ENCODE data around the gene SIN3A.

Gene SIN3A

DNA sequence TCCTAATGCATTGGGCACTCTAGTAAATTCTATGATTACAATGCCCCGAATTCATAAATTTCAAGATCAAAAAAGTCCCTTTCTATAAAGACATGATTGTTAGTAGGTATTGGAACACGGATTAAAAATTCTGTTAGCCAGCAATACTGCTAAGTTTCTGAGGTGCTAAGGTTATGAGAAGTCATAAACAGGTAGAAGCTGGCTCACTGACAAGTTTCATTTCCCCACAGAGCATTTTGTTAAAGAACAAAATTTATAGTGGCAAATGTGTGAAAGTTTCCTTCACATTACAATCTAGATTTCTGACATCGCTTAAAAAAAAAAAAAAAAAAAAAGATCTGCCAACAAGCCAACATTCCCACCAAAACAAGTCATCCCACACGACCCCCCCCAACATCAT is 70.7 kb downstream of the SIN3A start:
- no peak for DNase-seq (ENCODE audit: low read depth)

DNA sequence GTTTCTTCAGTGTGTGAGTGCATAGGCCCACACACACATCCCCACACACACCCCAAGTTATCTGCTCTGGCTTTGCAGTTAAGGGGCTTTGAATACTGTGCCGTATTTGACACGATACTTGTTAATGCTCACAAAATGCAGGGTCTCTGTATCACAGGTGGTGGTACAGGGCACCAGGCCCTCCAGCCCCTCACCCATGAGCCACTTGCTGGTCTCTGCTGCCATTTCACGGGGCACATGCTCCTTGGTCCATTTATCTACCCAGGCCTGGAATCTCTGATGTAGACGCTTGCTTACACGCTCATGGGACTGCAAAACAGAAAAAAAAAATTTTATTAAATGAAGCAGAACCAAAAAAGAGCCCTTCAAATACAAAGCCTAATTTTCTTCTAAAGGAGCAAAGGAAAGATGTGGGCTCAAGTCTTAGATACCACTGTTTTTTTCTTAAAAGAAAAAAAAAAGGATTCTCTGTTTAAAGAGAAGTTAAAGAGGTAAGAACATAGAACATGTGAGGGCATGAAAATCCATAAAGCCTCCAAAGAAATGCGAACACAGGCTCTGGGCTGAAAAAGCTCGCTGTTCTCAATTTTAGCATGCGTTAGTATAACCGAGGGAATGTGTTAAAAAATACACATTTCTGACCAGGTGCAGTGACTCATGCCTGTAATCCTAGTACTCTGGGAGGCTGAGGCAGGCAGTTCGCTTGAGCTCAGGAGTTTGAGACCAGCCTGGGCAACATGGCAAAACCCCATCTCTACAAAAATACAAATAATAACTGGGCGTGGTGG is 79.4 kb downstream of the SIN3A start:
- DNase-seq (ENCODE audit: low read depth) = no peak

DNA sequence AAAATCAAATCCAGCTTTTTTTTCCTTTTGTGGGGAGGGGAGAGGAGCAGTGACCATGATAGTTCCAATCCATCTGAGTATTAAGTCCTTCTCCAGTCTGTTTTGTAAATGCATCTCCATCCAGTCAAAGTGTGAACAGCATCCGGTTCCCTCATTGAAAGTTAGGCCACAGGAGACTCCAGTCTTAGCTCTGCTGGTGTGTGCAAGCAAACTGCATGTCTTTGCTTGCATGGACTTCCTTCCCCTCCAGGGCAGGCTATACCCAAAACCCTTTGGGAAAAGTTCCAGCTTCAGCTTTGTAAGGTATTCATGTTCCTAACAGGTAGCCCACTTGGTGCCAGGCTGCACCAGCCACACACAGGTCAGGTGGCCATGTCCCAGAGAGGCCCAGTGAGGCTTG is 80.0 kb downstream of the SIN3A start:
- no peak for DNase-seq (ENCODE audit: low read depth)

DNA sequence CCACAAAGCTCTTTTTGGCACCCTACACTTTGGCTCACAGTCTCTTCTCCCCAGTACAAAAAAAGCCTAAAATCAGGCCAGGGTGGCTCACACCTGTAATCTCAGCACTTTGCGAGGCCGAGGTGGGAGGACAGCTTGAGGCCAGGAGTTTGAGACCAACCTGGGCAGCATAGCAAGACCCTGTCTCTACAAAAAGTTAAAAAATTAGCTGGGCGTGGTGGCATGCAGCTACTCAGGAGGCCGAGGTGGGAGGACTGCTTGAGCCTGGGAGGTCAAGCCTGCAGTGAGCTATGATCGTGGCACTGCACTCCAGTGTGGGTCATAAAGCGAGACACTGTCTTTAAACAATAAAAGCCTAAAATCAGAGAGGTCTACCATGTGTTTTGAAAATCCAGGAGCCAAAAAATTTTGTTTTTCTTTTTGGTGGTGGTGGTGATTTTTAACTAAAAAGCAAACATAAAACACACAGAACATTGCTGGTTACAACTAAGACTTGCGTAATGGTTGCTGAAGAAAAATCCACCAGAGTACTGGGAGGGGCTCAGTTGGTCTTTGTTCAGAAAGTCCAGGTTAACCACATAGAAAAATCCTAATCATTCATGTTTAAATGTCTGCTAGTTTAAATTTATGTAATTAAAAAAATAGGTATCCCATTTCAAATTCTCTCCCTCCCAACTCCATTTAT is 81.5 kb downstream of the SIN3A start:
- no peak for DNase-seq (ENCODE audit: low read depth)

DNA sequence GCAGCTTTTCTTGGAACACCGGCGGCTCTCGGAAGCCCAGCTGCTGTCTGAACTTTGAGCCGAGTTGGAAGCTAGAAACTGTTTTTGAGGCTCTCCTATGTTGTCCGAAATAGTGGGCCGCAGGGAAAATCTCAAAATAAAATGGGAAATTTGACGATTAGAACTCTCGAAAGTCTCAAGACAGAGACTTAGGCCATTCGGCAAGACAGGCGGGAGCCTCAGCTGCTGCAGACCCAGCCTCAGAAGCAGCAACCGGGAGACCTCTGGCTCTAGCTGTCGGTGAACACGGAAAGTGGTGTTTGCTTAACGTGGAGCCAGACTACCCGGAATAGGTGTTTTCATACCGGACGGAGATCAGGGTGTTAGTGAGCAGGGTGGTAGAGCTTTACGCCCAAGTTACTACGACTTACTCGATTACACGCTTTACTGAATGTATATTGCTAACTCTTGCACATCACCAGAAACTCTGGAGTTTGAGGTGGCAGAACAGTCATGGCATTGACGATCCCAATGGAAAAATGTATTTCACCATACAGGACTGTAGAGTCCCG is 82.7 kb downstream of the SIN3A start:
- no peak for DNase-seq (ENCODE audit: low read depth)

DNA sequence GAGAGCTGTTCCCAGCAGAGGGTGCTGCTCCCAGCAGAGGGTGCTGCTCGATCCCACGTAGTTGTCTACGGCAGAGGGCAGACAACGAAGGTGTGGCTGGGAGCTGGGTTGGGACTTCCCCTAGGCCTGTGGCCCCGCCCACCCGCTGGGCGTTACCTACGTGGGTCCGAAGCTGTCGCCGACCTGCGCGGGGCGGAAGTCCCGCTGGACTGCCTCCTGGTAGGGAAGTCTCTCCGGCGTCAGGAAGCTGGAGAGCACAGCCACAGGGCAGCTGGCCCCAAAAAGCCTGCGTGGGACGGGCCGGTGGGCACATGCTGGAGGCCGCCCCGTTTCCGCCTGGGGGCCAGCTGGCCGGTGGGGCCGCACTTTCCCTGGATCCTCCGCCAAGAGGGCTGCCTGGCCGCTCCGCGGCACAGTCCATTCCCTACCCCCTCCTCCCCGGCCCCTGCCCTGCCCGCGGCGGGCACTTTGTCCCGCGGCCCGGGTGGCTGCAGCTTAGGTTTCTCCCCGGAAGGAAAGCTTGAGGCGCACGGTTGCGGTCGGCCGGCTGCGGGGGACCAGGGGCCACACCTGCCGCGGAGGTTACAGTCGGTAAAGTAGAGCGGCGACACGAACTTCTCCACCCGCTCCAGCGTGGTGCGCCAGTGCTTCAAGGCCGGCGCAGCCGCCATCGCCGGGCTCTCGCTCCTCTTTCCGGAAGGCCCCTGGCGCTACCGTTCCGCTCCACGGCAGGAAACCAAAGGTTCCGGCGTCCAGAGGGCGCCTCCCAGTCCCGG is 83.4 kb downstream of the SIN3A start, which contains the start of gene MAN2C1:
TSS of gene MAN2C1 (minus strand) at position 695 of the 776 bp plus-strand sequence. CDS start at position 671, 24 bp downstream.
- peak; percentile 84 for DNase-seq (ENCODE audit: low read depth)

DNA sequence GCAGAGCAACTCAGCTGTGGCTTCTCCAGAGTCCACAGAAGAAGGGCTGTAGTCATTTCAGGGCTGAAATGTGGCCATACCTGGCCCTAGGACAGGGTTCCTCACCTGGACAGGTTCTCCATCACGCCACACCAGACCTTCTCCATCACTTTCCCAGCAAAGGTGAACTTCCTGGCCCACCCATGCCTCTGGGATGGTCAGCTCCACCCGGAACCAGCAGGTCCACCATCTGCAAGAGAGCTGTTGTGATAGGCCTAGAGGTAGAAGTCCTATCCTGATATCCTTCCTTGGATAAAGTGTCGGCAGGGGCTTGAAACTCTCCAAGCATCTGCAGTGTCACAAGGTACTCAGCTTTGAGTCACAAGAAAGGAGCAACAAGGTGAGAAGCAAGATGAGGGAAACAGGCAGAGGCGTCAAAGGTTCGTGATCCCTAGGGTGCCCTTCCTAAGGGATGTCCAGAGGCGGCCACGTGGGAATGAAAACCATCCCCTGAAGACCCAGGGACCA is 84.0 kb downstream of the SIN3A start:
- no peak for DNase-seq (ENCODE audit: low read depth)

DNA sequence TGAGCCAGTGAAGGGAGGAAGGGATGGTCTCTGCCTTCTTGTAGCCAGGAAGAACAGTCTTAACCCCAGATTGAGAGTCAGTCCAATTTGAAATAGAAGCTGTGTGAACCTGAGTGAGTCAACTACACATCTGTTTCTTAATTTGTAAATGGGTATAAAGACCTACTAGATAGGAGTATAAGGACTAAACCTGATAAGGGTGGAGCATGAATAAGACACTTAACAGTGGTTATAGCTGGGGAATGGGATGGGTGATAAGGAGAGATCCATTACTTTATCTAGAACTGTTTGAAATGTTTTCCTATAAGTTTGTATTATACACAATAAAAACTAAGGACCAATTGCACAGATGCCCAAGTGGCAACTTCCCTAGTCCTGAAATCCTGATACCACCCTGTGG is 84.5 kb downstream of the SIN3A start:
- no peak for DNase-seq (ENCODE audit: low read depth)

DNA sequence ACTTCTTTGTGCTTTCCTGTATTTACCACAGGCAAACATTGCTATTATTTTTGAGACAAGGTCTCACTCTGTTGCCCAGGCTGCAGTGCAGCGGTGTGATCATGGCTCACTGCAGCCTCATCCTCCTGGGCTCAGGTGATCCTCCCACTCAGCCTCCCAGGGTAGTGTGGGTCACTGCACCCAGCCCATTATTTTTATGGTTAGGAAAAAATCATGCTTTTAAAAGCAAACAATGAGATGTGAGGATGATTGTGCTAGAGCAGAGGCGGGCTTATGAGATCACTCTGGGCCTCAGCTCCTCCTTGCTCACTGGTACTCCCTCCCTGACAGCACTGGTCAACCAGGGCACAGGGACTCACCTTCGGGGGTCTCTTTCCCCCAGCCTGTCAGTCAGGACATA is 85.3 kb downstream of the SIN3A start:
- no peak for DNase-seq (ENCODE audit: low read depth)

DNA sequence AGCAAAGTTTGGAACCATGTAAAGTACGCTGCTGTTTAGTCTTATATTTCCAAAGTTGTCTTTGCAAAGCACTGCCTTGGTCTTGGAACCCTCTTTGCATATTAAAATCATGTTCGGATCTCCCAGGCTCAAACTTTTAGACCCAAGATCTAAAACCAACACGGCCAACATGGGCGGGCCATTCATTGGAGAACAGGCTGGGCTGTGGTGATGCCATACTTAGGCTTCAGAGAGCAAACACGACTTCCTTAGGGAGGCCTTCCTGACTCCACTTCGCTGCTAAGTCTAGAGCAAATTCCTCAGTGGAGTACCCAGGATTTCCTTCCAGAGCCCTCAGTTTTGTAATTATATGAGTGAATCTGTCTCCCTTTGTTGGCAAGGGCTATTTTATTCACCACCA is 86.6 kb downstream of the SIN3A start:
- DNase-seq (ENCODE audit: low read depth) = no peak

DNA sequence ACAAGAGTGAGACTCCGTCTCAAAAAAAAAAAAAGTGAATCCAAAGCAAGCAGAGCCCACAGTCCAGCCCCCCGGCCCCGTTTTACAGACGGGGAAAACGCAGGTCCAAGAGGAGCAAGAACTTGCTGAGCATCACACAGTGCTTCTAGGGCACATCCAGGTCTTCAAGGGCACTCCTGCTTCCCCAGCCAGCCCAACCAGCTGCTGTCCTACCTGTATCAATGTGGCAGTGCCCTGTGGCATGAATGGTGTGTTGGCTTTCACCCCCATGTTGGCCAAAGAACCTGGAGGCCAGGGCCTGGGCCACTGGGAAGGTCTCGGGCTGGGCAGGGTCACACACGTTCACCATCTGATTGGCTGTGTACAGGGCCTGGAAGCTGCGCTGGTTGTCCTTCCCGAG is 87.7 kb downstream of the SIN3A start:
- no peak for DNase-seq (ENCODE audit: low read depth)

DNA sequence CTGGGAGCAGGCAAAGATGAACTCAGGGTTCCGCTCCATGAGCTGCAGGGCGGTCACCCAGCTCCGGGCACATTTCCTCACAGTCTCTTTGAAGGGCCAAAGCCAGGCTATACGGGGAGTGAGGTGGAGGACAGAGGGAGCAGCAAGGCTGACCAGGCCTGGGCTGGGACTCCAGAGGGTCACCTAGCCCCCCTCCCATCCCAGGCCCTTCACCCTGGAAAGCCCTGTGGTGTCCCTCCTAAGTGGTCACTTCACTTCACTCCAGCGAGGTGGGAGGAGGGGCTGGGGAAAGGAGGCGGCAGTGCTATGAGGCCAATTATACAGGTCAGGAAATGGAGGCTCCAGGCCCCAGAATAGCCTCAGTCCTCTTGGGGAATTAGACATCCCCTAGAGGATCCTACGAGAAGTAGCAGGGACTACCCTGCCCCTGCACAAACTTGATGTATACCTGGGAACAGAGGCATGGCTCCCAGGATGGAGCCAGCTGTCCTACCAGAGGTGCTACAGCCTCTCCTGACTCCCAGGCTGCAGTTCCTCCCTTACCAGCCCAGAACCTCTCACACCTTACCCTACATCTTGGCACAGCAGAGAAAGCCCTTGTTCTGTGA is 88.7 kb downstream of the SIN3A start:
- no peak for DNase-seq (ENCODE audit: low read depth)

DNA sequence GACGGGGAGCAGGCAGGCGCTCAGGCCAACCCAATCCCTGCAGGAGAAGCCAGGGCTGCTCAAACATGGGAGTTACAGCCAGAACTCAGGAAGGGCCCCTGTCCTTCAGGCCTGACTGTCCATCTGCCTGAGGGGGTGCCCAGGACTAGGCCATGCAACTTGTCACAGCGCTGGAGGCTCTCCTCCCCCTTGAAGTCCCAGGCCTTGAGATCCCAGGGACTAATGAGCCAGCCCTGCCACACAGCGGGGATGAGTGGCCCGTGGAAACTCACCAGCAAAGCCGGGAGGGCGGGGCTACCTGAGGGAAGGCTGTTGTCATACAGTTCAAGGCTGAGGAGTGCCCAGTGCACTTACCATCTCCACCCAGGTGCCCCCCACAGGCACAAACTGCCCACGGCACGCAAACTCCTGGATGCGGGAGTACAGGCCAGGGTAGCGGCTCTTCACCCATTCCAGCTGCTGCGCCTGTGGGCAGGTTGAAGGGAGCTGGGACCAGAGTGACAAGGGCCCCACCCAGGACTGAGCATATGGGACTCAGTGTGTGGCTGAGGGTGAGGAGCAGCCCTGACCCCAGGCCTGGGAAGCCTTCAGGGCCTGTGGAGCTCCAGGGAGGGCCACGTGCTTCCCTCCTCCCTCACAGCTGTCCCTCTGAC is 89.4 kb downstream of the SIN3A start:
- DNase-seq (ENCODE audit: low read depth) = no peak

DNA sequence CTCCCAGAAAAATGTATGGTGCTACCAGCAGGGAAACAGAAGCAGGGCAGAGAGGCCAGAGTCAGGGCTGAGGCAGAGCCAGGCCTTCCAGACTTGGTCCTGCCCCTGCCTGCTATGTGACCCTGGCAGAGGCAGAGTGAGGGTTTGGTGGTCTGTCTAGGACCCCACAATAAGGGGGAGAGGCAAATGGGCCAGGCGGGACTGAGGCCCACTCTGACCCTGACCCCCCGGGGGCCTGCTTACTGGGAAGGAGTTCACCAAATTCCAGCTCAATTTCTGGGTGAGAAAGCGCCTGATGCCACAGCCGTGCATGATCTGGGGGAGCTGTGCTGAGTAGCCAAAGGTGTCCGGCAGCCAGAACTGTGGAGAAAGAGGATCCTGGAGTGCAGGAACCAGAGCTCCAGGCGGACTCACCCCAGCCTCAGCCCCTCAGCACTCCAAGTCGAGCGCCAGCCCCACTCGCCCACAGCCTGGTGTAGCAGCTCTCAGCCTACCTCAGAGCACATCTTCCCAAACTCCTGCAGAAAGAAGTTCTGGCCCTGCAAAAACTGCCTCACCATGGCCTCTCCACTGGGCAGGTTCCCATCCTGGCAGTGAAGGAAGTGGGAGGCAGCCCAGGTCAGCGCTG is 90.0 kb downstream of the SIN3A start:
- no peak for DNase-seq (ENCODE audit: low read depth)

DNA sequence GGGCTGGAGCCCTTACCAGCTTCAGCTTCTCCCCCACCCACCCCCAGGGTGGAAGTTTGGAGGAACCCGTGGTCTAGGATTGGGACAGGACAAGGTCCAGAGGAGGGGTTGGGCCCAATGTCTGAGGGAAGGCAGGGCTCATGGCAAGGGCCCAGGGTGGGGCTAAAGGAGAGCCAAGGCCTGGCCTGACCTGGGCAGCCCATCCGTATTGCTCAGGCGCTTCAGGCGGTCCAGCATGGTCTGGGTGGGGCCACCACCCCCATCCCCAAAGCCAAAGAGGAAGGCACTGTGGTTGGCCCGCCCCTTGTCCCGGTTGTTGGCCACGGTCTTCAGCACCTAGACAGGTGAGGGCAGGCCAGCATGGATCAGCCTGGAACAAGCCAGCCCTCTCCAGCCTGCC is 90.6 kb downstream of the SIN3A start:
- DNase-seq (ENCODE audit: low read depth) = no peak

DNA sequence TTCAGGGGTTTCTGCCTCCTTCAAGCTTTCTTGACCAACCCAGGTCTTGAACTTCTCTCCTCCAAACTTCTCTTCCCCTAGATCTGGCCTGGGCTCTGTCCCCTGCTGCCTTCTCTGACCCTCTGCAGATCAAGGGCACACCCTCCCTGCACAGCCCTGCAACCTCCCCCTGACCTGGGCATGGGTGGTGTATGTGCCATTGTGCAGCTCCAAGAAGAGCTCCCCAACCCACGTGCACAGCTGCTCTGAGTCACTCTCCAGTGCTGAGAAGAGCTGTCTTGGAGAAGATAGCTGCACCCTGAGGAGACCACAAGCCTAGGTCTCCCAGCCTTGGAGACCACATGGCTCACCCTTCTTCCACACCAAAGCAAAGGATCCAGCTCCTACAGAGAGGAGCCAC is 91.1 kb downstream of the SIN3A start:
- DNase-seq (ENCODE audit: low read depth) = no peak

DNA sequence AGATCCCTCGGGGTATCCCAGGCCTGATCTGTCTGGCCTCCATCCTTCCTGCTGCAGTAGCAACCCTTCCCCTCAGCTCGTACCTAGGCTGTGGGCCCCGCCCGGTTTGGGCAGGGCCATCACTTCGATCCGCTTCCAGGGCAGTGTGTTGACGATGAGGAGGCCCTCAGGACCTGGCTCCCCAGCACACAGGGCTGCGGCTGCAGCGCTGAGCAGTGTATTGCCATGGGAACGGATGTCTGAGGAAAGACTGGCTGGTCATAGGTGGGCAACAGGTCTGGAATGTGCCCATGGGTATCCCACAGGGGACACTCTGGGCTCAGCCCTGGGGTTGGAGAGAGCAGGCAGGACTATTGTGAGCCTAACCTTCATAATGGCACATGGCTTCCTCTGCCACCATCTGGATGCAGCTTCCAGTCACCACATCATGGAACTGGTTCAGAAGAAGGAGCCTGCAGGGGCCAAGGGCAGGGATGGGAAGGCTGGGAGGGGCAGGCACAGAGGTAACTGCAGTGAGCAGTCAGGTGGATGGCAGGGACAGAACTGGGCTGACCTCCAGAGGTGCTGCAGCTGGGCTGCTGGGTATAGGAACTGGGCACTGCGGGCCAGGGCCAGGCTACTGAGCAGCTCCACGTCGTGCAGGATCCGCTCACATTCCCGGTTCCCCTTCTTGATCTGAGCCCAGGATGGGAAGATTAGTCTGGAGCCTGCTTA is 91.8 kb downstream of the SIN3A start:
- no peak for DNase-seq (ENCODE audit: low read depth)

DNA sequence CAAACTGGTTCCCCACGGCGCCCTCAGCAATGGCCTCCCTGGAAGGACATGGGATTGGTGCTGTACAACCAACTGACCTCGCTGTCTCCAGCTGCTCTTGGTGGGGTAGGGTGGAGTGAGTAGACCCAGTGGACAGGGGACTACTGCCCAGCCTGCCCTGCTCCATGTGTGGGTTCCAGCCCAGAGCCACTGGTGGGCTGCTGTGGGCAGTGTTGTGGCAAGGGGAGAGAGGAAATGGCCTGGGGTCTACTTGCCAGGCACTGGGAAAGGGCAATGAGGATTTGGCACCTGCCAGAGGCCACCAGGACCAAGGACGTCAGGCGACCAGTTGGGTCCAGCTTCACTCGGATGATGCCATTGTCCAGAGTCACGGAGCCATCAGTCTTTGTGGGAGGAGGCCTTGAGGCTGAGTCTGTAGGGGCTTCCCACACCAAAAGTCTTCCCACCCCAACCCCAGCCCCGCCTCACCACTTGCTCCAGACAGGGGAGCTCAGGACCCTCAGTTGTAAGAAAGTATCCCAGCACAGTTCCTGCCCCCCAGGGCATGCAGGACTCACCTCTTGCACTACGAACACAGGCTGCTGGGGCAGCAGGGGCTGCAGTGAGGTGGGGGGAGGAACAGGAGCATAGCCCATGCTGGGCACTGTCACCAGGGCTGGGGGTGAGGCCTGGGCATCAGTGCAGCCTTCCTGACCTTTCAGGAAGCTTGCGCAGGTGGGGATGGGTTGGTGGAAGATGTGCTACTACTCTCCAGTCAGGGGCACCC is 92.5 kb downstream of the SIN3A start:
- DNase-seq (ENCODE audit: low read depth) = no peak

DNA sequence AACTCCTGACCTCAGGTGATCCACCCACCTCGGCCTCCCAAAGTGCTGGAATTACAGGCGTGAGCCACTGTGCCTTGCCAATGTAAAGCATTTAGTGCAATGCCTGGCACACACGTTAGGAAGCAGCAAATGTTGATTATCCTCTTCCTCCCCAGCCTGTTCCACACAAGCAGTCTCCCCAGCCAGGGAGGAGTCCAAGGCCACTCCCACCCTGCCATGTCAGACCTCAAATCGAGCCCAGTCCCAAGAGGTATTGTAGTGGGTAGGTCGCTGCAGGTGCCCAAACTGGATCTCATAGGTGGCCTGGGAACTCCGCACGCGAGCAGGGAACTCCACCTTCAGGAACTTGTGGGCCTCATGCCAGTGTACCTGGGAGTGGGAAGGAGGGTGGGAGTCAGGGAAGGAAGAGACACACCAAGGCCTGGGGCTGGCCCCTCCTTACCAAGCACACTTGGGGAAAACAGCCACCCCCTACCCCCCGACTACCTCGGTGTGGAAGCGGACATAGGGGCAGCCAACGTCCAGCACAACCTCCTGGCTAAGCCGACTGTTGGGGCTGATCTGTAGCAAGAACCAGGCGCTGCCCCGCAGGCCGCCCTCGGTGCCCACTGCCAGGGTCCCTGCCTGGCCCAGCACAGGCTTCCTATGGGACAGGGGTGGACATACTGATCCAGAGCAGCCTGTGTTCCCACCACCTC is 93.4 kb downstream of the SIN3A start:
- no peak for DNase-seq (ENCODE audit: low read depth)
